GM18909 (cell line): ENCODE results near the gene CHCHD4.

Experiments
- ATAC-seq: cut with Tn5 transposase; IDR thresholded peaks from one replicate; pipeline ENCODE4 v1.9.1; 2021; ENCODE audit warnings: mild to moderate bottlenecking; ENCODE audit not compliant: unreplicated experiment, poor library complexity

Gene CHCHD4

GRCh38 chr3:14138109-14138877 is 13.6 kb upstream of the CHCHD4 start:
- ATAC-seq, result no peak

GRCh38 chr3:14137445-14137844 is 12.8 kb upstream of the CHCHD4 start:
- ATAC-seq, result no peak

DNA sequence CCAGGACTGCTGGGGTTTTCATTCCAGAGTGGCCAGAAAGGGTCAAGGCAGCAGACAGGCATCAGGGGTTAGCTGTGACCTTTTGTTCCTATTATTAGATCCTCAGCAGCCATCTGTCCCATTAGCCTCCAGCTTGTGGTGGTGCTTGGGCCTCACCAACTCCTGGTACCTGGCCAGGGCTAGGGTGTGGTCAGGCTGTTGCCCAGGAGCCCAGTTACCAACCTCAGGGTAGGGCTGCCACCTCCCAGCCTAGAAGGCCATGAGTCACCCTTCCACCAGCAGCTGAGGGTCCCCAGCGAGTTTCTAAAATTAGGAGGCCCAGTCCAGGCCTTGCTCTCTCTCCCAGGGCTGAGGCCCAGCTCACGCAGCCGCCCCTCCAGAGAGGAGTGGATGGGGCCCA is 12.3 kb upstream of the CHCHD4 start:
- ATAC-seq, result no peak

- ATAC-seq, result no peak
These were observed 10.9 kb upstream of the CHCHD4 start for GRCh38 chr3:14135581-14135980.

GRCh38 chr3:14134291-14134690 is 9.6 kb upstream of the CHCHD4 start:
- ATAC-seq, result no peak

GRCh38 chr3:14133876-14134275 is 9.2 kb upstream of the CHCHD4 start:
- ATAC-seq, result no peak

DNA sequence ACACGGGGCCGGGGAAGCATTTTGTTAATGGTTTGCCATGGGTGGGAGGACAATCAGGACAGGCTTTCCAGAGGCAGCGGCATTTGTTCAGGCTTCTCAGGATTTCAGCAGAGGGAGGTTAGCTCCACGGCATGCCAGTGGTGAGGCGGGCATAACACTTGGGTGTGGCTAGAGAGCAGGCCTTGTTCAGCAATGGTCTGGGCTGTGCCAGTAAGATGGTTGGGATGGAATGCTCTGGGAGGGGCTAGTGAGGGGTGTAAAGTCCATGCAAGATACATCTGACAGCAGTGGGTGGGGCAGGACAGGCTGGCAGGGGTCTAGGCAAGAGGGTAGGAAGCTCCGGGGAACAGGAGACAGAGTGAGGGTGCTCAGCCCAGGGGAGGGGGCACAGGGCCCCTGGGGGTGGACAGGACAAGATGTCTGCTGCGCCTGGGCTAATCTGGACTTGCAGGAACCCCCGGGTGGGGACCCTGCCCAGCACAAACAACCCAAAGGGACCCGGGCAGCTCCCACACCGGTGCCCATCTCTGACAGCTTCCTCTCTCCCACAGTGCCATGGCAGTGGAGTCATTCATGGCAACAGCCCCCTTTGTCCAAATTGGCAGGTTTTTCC is 8.6 kb upstream of the CHCHD4 start:
- ATAC-seq, result no peak

GRCh38 chr3:14132689-14133088 is 8.0 kb upstream of the CHCHD4 start:
- no peak for ATAC-seq

DNA sequence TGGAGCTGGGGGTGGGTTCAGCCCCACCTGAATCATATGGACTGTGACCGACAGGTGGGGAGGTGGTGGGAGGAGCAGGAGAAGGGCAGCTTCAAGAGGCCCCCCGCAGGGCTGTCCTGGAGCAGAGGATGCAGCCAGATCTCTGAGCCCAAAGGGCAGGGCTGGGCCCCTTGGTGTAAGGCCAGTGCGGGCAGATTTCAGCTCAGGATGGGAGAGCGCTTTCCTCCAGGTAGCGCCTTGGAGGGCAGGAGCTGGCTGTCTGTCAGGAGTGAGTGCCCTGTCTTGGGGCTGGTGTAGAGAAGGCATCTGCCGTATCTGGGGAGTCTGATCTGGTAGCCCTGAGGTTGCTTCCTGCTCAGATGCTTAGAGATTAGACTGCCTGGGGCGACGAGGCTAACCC is 7.5 kb upstream of the CHCHD4 start:
- ATAC-seq, result no peak

DNA sequence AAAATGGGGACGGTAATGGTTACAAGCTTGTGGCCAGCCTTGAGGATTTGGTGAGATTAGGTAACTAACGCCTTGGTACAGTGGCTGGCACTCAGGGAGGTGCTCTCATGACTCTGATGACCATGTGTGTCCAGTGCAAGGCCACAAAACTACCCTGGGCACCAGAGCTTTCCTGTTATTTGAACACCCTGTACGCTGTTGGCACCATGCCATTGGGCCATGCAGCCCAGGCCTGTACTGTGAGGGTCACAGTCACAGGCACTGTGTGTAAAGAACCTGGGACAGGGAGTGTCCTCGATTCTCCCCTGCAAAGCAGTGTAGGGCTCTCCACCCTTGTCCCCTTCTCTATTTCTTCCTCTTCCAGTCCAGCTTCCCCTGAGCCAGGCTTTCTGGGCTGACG is 6.5 kb upstream of the CHCHD4 start:
- ATAC-seq, result no peak

DNA sequence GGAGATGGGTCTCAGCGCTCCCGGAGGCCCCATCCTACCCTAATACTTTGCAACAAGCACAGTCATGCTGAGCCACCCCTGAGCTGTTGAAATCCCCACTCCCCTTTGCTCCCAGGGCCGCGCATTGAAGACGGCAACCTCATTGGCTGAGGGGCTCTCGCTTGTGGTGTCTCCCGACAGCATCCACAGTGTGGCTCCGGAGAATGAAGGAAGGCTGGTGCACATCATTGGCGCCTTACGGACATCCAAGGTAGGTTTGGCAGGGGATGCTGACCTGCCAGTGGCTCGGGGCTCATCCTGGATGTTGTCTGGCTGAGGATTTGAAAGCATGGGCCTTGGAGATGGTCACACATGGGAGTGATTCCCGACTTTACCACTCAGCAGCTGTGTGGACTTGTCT is 6.0 kb upstream of the CHCHD4 start:
- ATAC-seq, result no peak

DNA sequence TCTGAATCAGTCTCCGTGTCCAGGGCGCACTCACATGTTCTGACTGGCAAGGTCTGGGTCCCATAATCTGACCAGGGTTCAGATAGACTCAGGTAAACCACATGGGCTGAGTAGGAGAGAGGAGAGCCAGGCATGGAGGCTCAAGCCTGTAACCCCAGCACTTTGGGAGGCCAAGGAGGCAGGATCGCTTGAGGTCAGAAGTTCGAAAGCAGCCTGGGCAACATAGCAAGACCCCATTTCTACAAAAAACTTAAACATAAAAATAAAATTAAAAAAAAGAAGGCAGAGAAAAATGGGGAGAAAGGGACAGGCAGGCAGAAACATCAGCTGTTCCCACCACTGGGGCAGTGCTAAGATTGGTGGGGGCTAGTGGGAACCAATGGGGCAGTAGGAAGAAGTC is 5.6 kb upstream of the CHCHD4 start:
- no peak for ATAC-seq

GRCh38 chr3:14129296-14129695 is 4.6 kb upstream of the CHCHD4 start:
- no peak for ATAC-seq

DNA sequence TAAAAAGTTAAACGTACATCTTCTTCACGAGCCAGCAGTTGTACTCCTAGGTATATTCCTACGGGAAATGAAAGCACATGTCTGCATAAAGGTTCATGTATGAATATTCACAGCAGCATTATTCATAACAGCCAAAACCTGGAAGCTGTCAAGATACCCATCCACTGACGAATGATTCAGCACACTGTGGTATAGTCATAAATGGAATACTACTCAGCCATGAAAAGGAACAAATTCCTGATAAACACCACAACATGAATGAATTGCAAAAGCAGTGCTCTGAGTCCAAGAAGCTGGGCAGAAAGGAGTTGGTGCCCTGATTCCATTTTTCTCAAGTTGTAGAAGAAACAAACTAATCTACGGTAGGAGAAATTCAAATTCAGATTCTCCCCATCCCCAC is 4.1 kb upstream of the CHCHD4 start:
- ATAC-seq, result no peak

DNA sequence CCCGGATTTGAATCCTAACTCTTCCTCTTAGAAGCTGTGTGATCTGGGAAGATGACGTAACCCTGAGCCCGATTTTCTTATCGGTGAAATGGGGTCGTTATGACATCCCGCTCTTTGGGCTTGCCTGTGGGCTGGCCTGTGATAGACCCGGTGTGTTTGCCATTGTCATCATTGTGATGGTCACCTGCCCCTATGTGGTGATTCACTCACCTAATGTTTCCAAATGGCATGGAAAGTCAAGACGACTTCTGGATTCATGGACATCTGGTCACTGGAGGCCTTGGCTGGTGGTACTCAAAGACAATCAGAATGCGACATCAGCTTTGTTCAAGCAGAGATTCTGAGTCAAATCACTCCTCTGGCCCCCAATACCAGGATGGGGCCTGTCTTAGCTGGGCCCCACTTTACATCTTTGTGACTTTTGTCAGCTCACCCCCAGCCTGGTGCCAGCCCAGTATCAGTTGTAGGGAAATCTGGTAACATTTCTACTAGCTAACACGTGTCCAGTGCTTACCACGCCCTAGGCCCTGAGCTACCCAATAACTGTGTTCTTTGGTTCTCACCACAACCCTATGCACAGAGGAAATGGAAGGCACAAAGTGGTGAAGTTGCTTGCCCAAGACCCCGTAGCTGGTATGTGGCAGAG is 3.0 kb upstream of the CHCHD4 start:
- ATAC-seq, result no peak

GRCh38 chr3:14126887-14127505 is 2.3 kb upstream of the CHCHD4 start:
- no peak for ATAC-seq

GRCh38 chr3:14126017-14126886 is 1.6 kb upstream of the CHCHD4 start:
- ATAC-seq, result no peak

DNA sequence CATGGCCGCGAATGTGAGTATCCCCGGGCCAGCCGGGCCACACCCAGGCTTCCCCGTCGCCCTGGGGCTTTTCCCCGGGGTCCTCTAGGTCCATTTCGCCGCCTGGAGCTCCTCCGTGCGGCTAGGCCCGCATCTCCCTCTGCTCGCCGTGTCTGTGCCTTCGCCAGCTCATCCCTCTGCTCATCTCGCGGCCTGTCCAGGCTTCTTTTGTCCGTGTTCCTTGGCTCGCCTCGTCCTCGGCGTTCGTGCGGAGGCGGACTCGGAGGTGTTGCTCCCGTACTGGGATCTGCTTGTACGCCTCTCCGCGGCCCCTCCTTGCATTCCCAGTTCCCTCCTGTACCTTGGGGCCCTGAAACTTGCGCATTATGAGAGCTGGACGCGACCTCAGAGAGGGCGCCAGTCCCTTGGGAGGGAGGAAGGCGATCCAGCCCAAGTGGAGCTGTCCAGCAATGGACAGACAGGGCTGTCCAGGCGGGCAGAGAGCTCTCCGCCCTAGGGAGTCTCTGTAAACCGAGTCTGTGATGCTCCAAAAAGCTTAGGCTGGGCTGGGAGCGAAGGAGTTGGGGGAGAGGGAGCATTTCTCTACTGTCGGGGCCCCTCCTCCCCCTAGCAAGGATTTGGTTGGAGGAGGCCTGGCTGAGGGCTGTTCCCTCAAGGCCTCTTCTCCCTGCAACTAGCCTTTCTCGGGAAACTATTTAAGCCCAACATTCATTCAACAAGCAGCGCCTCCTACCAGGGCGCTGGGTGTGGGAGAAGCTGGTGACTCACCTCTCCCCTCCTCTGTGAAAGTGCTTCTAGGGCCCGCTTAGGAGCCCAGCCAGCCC is 735 bp upstream of the CHCHD4 start:
- peak; percentile 32 for ATAC-seq

DNA sequence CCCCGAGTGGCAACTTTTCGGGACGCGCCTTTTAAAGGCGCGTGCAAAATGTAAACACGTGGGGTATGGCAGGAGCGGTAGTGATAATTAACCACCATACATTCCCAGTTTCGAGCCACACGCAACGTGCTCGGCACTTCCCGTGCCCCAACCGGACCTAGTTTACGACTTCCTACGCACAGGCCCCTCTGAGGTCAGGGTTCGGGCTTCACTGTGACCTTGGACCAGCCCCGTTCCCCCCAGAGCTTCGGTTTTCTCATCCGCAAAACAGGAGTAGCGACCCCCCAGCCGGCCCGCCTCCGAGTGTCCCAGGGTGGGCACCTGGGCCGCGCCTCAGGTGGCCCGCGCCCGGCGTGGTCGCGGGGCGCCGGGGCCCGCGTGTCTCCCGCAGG is 451 bp downstream of the CHCHD4 start:
- ATAC-seq, result peak; percentile 44
